Liver (tissue), 3 donors: ENCODE data around the gene RBMX2.

Source experiments
- FOXA1 ChIP-seq: IDR thresholded peaks from 2 replicates; pipeline ENCODE4 v1.6.1; 2016; ENCODE audit warnings: antibody characterized with exemption
- GABPA ChIP-seq, 2 donors: IDR thresholded peaks in 1 of 2; conservative IDR thresholded peaks in 1 of 2; 2 replicates each; pipeline ENCODE4 v1.6.1; 2016; ENCODE audit warnings: antibody characterized with exemption in 2 of 2, mild to moderate bottlenecking in 1 of 2, moderate library complexity in 1 of 2
- JUND ChIP-seq, 2 donors: IDR thresholded peaks; 2 replicates each; pipeline ENCODE4 v1.6.1; 2016; ENCODE audit warnings: antibody characterized with exemption in 2 of 2
- MAX ChIP-seq: IDR thresholded peaks from 2 replicates; pipeline ENCODE4 v1.6.1; 2016; ENCODE audit warnings: antibody characterized with exemption
- NR2F2 ChIP-seq: IDR thresholded peaks from 2 replicates; pipeline ENCODE4 v1.6.1; 2016; ENCODE audit warnings: antibody characterized with exemption
- SP1 ChIP-seq: IDR thresholded peaks from 2 replicates; pipeline ENCODE4 v1.6.1; 2018; ENCODE audit warnings: antibody characterized with exemption, mild to moderate bottlenecking
- TAF1 ChIP-seq: conservative IDR thresholded peaks from 2 replicates; pipeline ENCODE4 v1.6.1; 2016; ENCODE audit warnings: antibody characterized with exemption, mild to moderate bottlenecking
- ZBTB33 ChIP-seq: IDR thresholded peaks from 2 replicates; pipeline ENCODE4 v1.6.1; 2016; ENCODE audit warnings: antibody characterized with exemption
- TF ChIP-seq, protein P1 (sequence below): fragments of 150-350 bp; IDR thresholded peaks from 2 replicates; pipeline ENCODE4 v1.5.1; 2017; ENCODE audit warnings: improper control_type of control experiment, low read depth, low read length; ENCODE audit not compliant: missing input control
- TF ChIP-seq, protein P2 (sequence below): IDR thresholded peaks from 2 replicates; pipeline ENCODE4 v1.6.1; 2016; ENCODE audit warnings: antibody characterized with exemption
- TF ChIP-seq, protein P3 (sequence below): IDR thresholded peaks from 2 replicates; pipeline ENCODE4 v1.6.1; 2016; ENCODE audit warnings: antibody characterized with exemption, mild to moderate bottlenecking
- donor health status: healthy.
- donor health status: healthy.

DNA sequence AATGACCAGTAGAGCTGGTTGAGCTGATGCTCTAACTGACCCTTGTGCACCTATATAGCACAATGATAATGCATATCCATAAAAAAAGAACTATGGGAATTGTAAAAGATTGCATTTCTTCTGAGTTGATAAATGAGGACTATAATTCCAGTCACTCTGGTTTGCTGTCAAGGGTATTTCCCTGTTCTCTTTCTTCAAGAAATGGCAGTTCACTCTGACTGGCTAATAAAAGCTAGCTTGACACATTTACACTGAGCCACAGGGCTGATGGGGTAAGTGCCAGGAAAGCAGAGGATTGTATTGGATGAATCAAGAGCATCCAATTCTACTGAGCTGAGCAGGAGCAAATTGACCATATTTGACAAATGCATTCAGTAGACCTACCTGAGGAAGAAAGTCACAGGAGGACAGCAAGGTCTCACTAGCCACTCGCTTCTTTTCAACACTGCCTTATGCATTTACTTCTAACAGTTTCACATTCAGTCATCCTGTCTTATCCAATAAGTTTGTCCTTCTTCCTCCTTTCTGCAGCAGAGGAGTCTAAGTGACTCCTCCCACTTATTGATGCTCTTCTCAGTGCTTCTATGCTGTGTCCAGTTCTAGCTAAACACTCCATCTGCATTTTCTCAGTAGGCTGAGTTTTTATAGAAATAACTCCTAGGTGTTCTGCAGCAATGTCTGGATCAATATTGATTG, 43.0 kb downstream of the RBMX2 start:
- TF ChIP-seq FOXA1: no peak
- TF ChIP-seq, protein P1, sequence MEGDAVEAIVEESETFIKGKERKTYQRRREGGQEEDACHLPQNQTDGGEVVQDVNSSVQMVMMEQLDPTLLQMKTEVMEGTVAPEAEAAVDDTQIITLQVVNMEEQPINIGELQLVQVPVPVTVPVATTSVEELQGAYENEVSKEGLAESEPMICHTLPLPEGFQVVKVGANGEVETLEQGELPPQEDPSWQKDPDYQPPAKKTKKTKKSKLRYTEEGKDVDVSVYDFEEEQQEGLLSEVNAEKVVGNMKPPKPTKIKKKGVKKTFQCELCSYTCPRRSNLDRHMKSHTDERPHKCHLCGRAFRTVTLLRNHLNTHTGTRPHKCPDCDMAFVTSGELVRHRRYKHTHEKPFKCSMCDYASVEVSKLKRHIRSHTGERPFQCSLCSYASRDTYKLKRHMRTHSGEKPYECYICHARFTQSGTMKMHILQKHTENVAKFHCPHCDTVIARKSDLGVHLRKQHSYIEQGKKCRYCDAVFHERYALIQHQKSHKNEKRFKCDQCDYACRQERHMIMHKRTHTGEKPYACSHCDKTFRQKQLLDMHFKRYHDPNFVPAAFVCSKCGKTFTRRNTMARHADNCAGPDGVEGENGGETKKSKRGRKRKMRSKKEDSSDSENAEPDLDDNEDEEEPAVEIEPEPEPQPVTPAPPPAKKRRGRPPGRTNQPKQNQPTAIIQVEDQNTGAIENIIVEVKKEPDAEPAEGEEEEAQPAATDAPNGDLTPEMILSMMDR: no peak
- TF ChIP-seq GABPA (IDR thresholded peaks at IDR 0.05 in 1 of 2, conservative IDR thresholded peaks at IDR 0.05 in 1 of 2): no peak
- no peak for TF ChIP-seq TAF1
- TF ChIP-seq SP1: no peak
- TF ChIP-seq JUND (IDR thresholded peaks at IDR 0.05): no peak
- no peak for TF ChIP-seq ZBTB33
- no peak for TF ChIP-seq MAX
- no peak for TF ChIP-seq NR2F2
- TF ChIP-seq, protein P2, sequence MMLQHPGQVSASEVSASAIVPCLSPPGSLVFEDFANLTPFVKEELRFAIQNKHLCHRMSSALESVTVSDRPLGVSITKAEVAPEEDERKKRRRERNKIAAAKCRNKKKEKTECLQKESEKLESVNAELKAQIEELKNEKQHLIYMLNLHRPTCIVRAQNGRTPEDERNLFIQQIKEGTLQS: no peak
- TF ChIP-seq, protein P3, sequence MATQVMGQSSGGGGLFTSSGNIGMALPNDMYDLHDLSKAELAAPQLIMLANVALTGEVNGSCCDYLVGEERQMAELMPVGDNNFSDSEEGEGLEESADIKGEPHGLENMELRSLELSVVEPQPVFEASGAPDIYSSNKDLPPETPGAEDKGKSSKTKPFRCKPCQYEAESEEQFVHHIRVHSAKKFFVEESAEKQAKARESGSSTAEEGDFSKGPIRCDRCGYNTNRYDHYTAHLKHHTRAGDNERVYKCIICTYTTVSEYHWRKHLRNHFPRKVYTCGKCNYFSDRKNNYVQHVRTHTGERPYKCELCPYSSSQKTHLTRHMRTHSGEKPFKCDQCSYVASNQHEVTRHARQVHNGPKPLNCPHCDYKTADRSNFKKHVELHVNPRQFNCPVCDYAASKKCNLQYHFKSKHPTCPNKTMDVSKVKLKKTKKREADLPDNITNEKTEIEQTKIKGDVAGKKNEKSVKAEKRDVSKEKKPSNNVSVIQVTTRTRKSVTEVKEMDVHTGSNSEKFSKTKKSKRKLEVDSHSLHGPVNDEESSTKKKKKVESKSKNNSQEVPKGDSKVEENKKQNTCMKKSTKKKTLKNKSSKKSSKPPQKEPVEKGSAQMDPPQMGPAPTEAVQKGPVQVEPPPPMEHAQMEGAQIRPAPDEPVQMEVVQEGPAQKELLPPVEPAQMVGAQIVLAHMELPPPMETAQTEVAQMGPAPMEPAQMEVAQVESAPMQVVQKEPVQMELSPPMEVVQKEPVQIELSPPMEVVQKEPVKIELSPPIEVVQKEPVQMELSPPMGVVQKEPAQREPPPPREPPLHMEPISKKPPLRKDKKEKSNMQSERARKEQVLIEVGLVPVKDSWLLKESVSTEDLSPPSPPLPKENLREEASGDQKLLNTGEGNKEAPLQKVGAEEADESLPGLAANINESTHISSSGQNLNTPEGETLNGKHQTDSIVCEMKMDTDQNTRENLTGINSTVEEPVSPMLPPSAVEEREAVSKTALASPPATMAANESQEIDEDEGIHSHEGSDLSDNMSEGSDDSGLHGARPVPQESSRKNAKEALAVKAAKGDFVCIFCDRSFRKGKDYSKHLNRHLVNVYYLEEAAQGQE: no peak
